ENCODE results near the gene FNBP1L. TPM values are rescaled to one million over a fixed set of nuclear protein-coding genes. Genes with fewer than 3 reads are reported as not detected.

The FNBP1L gene
- total and polyA plus RNA-seq, 9 of the 15 experiments (the other 6 are each of a cell fraction or from before 2014, with no cell fraction given) = 1.4 to 6.9 (median 5.9) TPM

- TF ChIP-seq, protein P1, sequence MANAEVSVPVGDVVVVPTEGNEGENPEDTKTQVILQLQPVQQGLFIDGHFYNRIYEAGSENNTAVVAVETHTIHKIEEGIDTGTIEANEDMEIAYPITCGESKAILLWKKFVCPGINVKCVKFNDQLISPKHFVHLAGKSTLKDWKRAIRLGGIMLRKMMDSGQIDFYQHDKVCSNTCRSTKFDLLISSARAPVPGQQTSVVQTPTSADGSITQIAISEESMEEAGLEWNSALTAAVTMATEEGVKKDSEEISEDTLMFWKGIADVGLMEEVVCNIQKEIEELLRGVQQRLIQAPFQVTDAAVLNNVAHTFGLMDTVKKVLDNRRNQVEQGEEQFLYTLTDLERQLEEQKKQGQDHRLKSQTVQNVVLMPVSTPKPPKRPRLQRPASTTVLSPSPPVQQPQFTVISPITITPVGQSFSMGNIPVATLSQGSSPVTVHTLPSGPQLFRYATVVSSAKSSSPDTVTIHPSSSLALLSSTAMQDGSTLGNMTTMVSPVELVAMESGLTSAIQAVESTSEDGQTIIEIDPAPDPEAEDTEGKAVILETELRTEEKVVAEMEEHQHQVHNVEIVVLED (CRISPR knock-in tag; IDR thresholded peaks at IDR 0.05) = no peak
- TF ChIP-seq SMARCA4 (IDR thresholded peaks at IDR 0.05) = peak; percentile 74; the same call in 1 of the 2 replicates
Measured at GRCh38 chr1:93446837-93447451, 974 bp upstream of the FNBP1L start (continued).

DNA sequence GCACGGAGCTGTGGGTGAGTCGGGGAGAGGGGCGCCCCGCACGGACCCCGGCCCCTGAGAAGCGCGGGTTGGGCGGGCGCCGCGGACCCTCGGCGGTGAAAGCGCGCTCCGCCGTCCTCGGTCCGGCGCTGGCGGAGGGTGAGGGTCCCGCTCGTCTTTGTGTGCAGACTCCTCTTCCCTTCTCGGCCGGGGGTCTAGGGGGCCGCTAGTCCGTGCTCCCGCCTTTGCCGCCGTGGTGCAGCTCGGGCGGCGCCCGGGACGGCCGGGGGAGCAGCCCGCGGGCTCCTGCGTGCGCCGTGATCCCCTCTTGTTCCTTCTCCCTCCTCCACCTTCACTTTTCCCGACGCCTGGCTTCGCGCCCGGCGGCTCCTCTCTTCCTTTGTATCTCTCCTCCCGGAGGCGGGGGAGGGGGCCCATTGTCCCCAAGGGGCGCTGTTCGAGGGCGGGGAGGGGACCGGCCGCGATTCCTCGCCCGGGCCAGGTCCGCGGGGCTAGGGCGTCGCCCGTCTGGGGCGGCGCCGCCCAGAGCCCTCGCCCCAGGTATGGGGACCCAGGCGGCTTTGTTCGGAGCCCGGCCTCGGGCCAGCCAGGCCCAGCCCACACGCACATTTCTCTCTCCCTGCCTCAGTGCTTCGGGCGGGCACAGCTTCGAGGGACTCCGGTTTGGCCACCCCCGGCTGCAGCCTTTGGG is 519 bp downstream of the FNBP1L start:
- no TSS peak for BruUV-seq (replicated peaks)
- peak overlapping the region; percentile 96 for H3K4me2 ChIP-seq (ENCODE audit: insufficient read depth, low read length)
- TF ChIP-seq ZNF41 (CRISPR knock-in tag; conservative IDR thresholded peaks at IDR 0.05) (no peak), ZNF551 (CRISPR knock-in tag; IDR thresholded peaks at IDR 0.05) (no peak), POLR2G (IDR thresholded peaks at IDR 0.05; ENCODE audit: low read depth, low read length) (peak; percentile 30; the same call in 1 of the 2 replicates), ELF2 (CRISPR knock-in tag; IDR thresholded peaks at IDR 0.05) (no peak), PPARD (CRISPR knock-in tag; IDR thresholded peaks at IDR 0.05) (no peak), MYBL2 (IDR thresholded peaks at IDR 0.05; ENCODE audit: low read depth) (no peak), MYBL2 (CRISPR knock-in tag; IDR thresholded peaks at IDR 0.05; ENCODE audit: borderline replicate concordance) (no peak), BRD4 (IDR thresholded peaks at IDR 0.05) (no peak), U2AF2 (optimal IDR thresholded peaks at IDR 0.05; ENCODE audit: low read depth, low read length) (no peak), HNRNPK (IDR thresholded peaks at IDR 0.05; ENCODE audit: low read depth, low read length, poor library complexity, severe bottlenecking) (no peak), GABPB1 (CRISPR knock-in tag; IDR thresholded peaks at IDR 0.05) (peak; percentile 17; the same call in 1 of the 2 replicates), NCOA6 (IDR thresholded peaks at IDR 0.05) (0 out of 2 replicates have a peak, but pooled peaks have one; percentile 49)

More for the DNA sequence above, 519 bp downstream of the FNBP1L start:
- no peaks in the 10 kb centered on the region for H3K36me3 ChIP-seq (ENCODE audit: control insufficient read depth, insufficient read depth, low read length)
- H3K27me3 ChIP-seq (ENCODE audit: control insufficient read depth in 2 of 2, insufficient read depth in 2 of 2, low read length in 2 of 2) = 0 out of 5 replicates have a peak, but pooled peaks cover 0 to 4% of the 10 kb centered on the region in 2 experiments
- H3K9me1 ChIP-seq (ENCODE audit: control insufficient read depth, insufficient read depth, low read length) = no peaks in the 10 kb centered on the region
- H3K79me2 ChIP-seq (ENCODE audit: control insufficient read depth, insufficient read depth, low read length) = peaks cover 7% of the 10 kb centered on the region
- peak overlapping the region; percentile 89 for H3K4me3 ChIP-seq
- H2AFZ ChIP-seq (ENCODE audit: low read depth, low read length) = peak overlapping the region; percentile 95
- in situ Hi-C loops (cut with MboI) (loop anchor here (5.0 to 10.0 kb wide), 2 partner anchors 169 to 366 kb away; no protein-coding TSS in a partner anchor), intact Hi-C loops (cut with micrococcal nuclease) (loop anchor here (5.0 kb wide), 1 partner anchor 54 kb away; no protein-coding TSS in a partner anchor)
- peaks cover 14 to 18% of the 10 kb centered on the region in 2 experiments; a peak in 4 of 5 replicates for H3K4me1 ChIP-seq (replicated peaks in 1 of 2; ENCODE audit: control insufficient read depth in 2 of 2, insufficient read depth in 2 of 2, low read length in 2 of 2)
- peak overlapping the region; percentile 77; the same call in 2 of the 3 replicates for H3K27ac ChIP-seq (ENCODE audit: extremely low read depth, low read depth, low read length)
- DNase-seq (ENCODE audit: extremely low read depth in 1 of 4, low spot score in 3 of 4) (peak; percentile 58 to 62 (median 62)), ATAC-seq (peak; percentile 61), FAIRE-seq (no peak)
- CTCF ChIA-PET (ENCODE audit: low intra/inter-chr PET ratio) = no interaction called here
- H4K20me1 ChIP-seq (replicated peaks; ENCODE audit: control insufficient read depth, insufficient read depth, low read length) = peaks cover 9% of the 10 kb centered on the region; the same call in 1 of the 2 replicates
- H3K9me3 ChIP-seq (replicated peaks; ENCODE audit: control insufficient read depth, insufficient read depth, low read depth, low read length) = no peaks in the 10 kb centered on the region; the same call in 1 of the 2 replicates
- WGBS (ENCODE audit: insufficient coverage, low coverage, missing lambda C conversion rate) = 2% methylated on average over 34 of the region's 77 CpGs
- POLR2A ChIA-PET = interaction anchor here (0.8 to 1.0 kb wide), 3 partner anchors 11 to 369 kb away, joined by 3 read pairs; no protein-coding TSS in a partner anchor
- peak overlapping the region; percentile 68 to 95; a peak in 3 of 4 replicates for H3K9ac ChIP-seq (ENCODE audit: insufficient read depth in 1 of 2, low read depth in 2 of 2, low read length in 2 of 2)
